ENCODE results near the gene FCHSD2. TPM values are rescaled to one million over a fixed set of nuclear protein-coding genes. Genes with fewer than 3 reads are reported as not detected.

The FCHSD2 gene
- total and polyA plus RNA-seq, 9 of the 15 experiments (the other 6 are each of a cell fraction or from before 2014, with no cell fraction given), result 1.8 to 14.7 (median 6.4) TPM

DNA sequence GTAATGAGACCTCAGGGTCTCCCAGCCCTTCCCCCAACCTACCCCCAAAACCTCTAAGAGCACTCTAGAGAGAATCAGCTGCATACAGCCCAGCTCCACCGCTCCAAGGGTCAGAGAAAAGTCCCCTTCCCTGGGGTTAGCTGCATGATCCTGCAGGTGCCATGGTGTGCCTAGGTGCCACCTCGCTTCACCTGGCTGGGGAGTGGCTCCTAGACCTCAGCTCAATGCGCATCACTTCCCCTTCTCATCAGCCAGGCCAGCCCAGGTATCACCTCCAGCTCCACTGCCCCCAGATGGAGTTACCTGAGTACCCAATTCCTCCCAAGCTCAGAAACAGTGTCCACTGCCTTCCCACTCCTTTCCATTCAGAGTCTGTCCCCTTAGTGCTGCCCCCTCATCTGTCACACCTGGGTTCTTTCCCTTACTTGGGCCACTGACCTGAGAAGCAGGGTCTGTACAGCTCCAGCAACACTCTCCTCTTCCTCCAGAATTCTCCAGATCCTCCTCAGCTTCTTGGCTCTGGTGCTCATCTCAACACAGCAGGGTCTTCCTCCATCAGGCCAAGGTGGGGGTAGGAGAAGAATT is 349.6 kb downstream of the FCHSD2 start:
- H3K4me1 ChIP-seq (replicated peaks in 1 of 2; ENCODE audit: control insufficient read depth in 2 of 2, insufficient read depth in 2 of 2, low read length in 2 of 2), result peaks cover 28 to 48% of the 10 kb centered on the region in 2 experiments; a peak in 4 of 5 replicates
- peaks cover 2% of the 10 kb centered on the region for H3K9me1 ChIP-seq (ENCODE audit: control insufficient read depth, insufficient read depth, low read length)
- H3K27ac ChIP-seq (ENCODE audit: extremely low read depth, low read depth, low read length), result peak overlapping the region; percentile 86
- 86% methylated on average over 2 of the region's 3 CpGs for WGBS (ENCODE audit: insufficient coverage, low coverage, missing lambda C conversion rate)
- peak overlapping the region; percentile 90 for H3K4me2 ChIP-seq (ENCODE audit: insufficient read depth, low read length)
- peak overlapping the region; percentile 69 to 70 for H3K9ac ChIP-seq (ENCODE audit: insufficient read depth in 1 of 2, low read depth in 2 of 2, low read length in 2 of 2)
- TF ChIP-seq MTF1 (CRISPR knock-in tag; IDR thresholded peaks at IDR 0.05; ENCODE audit: borderline replicate concordance) (no peak), TEAD4 (IDR thresholded peaks at IDR 0.05; ENCODE audit: low read length) (no peak), TEAD4 (CRISPR knock-in tag; IDR thresholded peaks at IDR 0.05; ENCODE audit: borderline replicate concordance) (no peak), SMARCE1 (IDR thresholded peaks at IDR 0.05) (no peak), CTBP1 (IDR thresholded peaks at IDR 0.05; ENCODE audit: borderline replicate concordance) (0 out of 2 replicates have a peak, but pooled peaks have one; percentile 12), DDX20 (tag; IDR thresholded peaks at IDR 0.05; ENCODE audit: low read depth) (no peak), SETDB1 (IDR thresholded peaks at IDR 0.05; ENCODE audit: low read length) (no peak), C11orf30 (IDR thresholded peaks at IDR 0.05; ENCODE audit: low read depth) (no peak), SPI1 (IDR thresholded peaks at IDR 0.05; ENCODE audit: borderline replicate concordance, low read depth, low read length) (0 out of 2 replicates have a peak, but pooled peaks have one; percentile 4), HDGF (IDR thresholded peaks at IDR 0.05) (peak; percentile 67; the same call in 1 of the 2 replicates), ELF1 (tag; IDR thresholded peaks at IDR 0.05) (no peak), NEUROD1 (IDR thresholded peaks at IDR 0.05; ENCODE audit: borderline replicate concordance, low read depth, low read length, partially characterized antibody) (no peak), SIN3A (IDR thresholded peaks at IDR 0.05; ENCODE audit: borderline replicate concordance in 2 of 2, control insufficient read depth in 1 of 2, low read depth in 2 of 2, low read length in 2 of 2) (no peak), RFX5 (IDR thresholded peaks at IDR 0.05; ENCODE audit: low read depth, low read length) (no peak), ZNF436 (CRISPR knock-in tag; IDR thresholded peaks at IDR 0.05) (no peak), ZNF644 (tag; IDR thresholded peaks at IDR 0.05; ENCODE audit: low read depth) (no peak)
- TF ChIP-seq, protein P1, sequence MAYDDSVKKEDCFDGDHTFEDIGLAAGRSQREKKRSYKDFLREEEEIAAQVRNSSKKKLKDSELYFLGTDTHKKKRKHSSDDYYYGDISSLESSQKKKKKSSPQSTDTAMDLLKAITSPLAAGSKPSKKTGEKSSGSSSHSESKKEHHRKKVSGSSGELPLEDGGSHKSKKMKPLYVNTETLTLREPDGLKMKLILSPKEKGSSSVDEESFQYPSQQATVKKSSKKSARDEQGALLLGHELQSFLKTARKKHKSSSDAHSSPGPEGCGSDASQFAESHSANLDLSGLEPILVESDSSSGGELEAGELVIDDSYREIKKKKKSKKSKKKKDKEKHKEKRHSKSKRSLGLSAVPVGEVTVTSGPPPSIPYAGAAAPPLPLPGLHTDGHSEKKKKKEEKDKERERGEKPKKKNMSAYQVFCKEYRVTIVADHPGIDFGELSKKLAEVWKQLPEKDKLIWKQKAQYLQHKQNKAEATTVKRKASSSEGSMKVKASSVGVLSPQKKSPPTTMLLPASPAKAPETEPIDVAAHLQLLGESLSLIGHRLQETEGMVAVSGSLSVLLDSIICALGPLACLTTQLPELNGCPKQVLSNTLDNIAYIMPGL (CRISPR knock-in tag; IDR thresholded peaks at IDR 0.05), result no peak
- TF ChIP-seq, protein P2, sequence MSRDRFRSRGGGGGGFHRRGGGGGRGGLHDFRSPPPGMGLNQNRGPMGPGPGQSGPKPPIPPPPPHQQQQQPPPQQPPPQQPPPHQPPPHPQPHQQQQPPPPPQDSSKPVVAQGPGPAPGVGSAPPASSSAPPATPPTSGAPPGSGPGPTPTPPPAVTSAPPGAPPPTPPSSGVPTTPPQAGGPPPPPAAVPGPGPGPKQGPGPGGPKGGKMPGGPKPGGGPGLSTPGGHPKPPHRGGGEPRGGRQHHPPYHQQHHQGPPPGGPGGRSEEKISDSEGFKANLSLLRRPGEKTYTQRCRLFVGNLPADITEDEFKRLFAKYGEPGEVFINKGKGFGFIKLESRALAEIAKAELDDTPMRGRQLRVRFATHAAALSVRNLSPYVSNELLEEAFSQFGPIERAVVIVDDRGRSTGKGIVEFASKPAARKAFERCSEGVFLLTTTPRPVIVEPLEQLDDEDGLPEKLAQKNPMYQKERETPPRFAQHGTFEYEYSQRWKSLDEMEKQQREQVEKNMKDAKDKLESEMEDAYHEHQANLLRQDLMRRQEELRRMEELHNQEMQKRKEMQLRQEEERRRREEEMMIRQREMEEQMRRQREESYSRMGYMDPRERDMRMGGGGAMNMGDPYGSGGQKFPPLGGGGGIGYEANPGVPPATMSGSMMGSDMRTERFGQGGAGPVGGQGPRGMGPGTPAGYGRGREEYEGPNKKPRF (IDR thresholded peaks at IDR 0.05; ENCODE audit: low read depth, low read length), result no peak
- DNase-seq (ENCODE audit: extremely low read depth in 1 of 4, low spot score in 3 of 4), result no peak
- CTCF ChIA-PET (ENCODE audit: low intra/inter-chr PET ratio), result interaction anchor here (0.6 to 2.4 kb wide), 4 partner anchors 51 to 108 kb away, joined by 3 to 24 read pairs (median 4); no protein-coding TSS in a partner anchor
- H4K20me1 ChIP-seq (replicated peaks; ENCODE audit: control insufficient read depth, insufficient read depth, low read length), result no peaks in the 10 kb centered on the region
- no peak for FAIRE-seq
- ATAC-seq, result no peak
- no peaks in the 10 kb centered on the region for H3K9me3 ChIP-seq (replicated peaks; ENCODE audit: control insufficient read depth, insufficient read depth, low read depth, low read length)
- POLR2A ChIA-PET, result interaction anchor here (2.6 to 3.4 kb wide), 2 partner anchors 15 to 21 kb away, joined by 9 to 17 read pairs; partner anchors contain the start of gene ATG16L2
- no peaks in the 10 kb centered on the region for H3K27me3 ChIP-seq (ENCODE audit: control insufficient read depth in 2 of 2, insufficient read depth in 2 of 2, low read length in 2 of 2)
- in situ Hi-C loops (cut with MboI), result no loop called here
- no TSS peak for BruUV-seq (replicated peaks)
- H3K36me3 ChIP-seq (ENCODE audit: control insufficient read depth, insufficient read depth, low read length), result no peaks in the 10 kb centered on the region
- peaks cover 8% of the 10 kb centered on the region; the same call in 1 of the 3 replicates for H3K79me2 ChIP-seq (ENCODE audit: control insufficient read depth, insufficient read depth, low read length)
- peak overlapping the region; percentile 100 for H2AFZ ChIP-seq (ENCODE audit: low read depth, low read length)
- intact Hi-C loops (cut with micrococcal nuclease), result loop anchor here (1.0 to 2.0 kb wide), 3 partner anchors 16 to 67 kb away; partner anchors contain the start of gene ARAP1
- H3K4me3 ChIP-seq, result no peak overlapping the region

Data from K562 (cell line).